ENCODE data around the gene SEMA5A. TPM values are rescaled to one million over a fixed set of nuclear protein-coding genes. Genes with fewer than 3 reads are reported as not detected.

The SEMA5A gene
- total and polyA plus RNA-seq, 7 experiments from 2014 or later: 0.25 to 0.98 (median 0.46) TPM; not detected in 1

DNA sequence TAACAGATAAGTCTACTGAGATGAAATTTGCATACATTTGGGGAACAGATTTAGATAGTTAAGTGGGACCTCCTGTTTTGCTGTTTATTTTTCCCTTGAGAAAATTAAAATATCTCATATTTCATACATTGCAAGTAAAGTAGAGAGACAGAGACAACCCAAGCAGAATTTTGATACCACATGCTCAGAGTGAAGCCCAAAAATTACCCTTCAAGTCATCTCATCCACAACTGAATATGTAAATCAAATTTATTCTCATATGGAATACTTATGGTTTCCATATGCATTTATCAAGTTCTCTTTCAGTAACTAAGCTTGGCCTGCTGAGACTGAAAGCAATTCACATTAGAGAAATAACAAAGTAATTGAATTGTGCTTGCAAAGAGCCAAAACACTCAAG lies 474.4 kb downstream of the SEMA5A start:
- Mint-ChIP-seq H3K4me1 (peaks cover 0 to 2% (median 0%) of the 10 kb centered on the region in 7 donors), H3K36me3 (no peaks in the 10 kb centered on the region), H3K9me3 (peaks cover 0 to 30% (median 2%) of the 10 kb centered on the region in 11 donors), H3K27me3 (peaks cover 0 to 6% (median 0%) of the 10 kb centered on the region in 5 donors), H3K4me3 (no peak overlapping the region), H3K27ac (no peak overlapping the region)
- Histone ChIP-seq H3K27me3 (ENCODE audit: control insufficient read depth in 2 of 2, insufficient read depth in 2 of 2, low read length in 2 of 2) (no peaks in the 10 kb centered on the region), H3K9me3 (ENCODE audit: control insufficient read depth in 2 of 3, low read length in 3 of 3) (no peaks in the 10 kb centered on the region), H3K4me1 (ENCODE audit: control insufficient read depth in 2 of 2, insufficient read depth in 2 of 2, low read length in 2 of 2) (no peaks in the 10 kb centered on the region), H3K4me3 (ENCODE audit: low read length) (no peak overlapping the region), H3K36me3 (ENCODE audit: control insufficient read depth in 2 of 3, insufficient read depth in 3 of 3, low read length in 3 of 3) (no peaks in the 10 kb centered on the region), H3K27ac (ENCODE audit: low read depth, low read length) (no peak overlapping the region)
- ChIA-PET POLR2A (no interaction called here), CTCF (no interaction called here)
- ATAC-seq: no peak
- intact Hi-C loops (cut with micrococcal nuclease): no loop called here
- no peak for DNase-seq

DNA sequence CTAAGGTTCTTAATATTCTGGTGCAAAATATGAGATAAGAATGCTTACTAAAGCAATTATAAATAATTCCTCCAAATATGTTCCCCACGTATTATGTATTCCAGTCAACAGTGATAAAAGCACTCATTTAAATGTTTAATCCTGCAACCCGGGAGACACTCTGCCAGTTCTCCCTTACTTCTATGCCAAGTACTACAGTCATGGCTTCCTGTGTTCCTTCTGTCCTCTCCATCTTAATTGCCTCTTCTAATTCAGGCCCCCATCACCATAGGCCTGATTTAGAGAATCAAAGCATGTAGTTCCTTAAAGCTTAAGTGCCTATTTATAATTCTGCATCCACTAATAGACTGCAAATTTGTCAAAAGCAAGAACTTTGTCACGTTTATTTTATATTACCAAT lies 474.8 kb downstream of the SEMA5A start:
- Histone ChIP-seq H3K4me3 (ENCODE audit: low read length) (no peak overlapping the region), H3K36me3 (ENCODE audit: control insufficient read depth in 2 of 3, insufficient read depth in 3 of 3, low read length in 3 of 3) (no peaks in the 10 kb centered on the region), H3K9me3 (ENCODE audit: control insufficient read depth in 2 of 3, low read length in 3 of 3) (no peaks in the 10 kb centered on the region), H3K27ac (ENCODE audit: low read depth, low read length) (no peak overlapping the region), H3K4me1 (ENCODE audit: control insufficient read depth in 2 of 2, insufficient read depth in 2 of 2, low read length in 2 of 2) (no peaks in the 10 kb centered on the region), H3K27me3 (ENCODE audit: control insufficient read depth in 2 of 2, insufficient read depth in 2 of 2, low read length in 2 of 2) (no peaks in the 10 kb centered on the region)
- POLR2A ChIA-PET: no interaction called here
- no peak overlapping the region for H3K4me3 Mint-ChIP-seq
- intact Hi-C loops (cut with micrococcal nuclease): no loop called here
- H3K27ac Mint-ChIP-seq: no peak overlapping the region
- DNase-seq (no peak), ATAC-seq (no peak)
- H3K9me3 Mint-ChIP-seq: peaks cover 0 to 26% (median under 1%) of the 10 kb centered on the region in 11 donors
- peaks cover 0 to 6% (median 0%) of the 10 kb centered on the region in 5 donors for H3K27me3 Mint-ChIP-seq
- H3K4me1 Mint-ChIP-seq: peaks cover 0 to under 1% (median 0%) of the 10 kb centered on the region in 7 donors
- CTCF ChIA-PET: no interaction called here
- H3K36me3 Mint-ChIP-seq: no peaks in the 10 kb centered on the region

DNA sequence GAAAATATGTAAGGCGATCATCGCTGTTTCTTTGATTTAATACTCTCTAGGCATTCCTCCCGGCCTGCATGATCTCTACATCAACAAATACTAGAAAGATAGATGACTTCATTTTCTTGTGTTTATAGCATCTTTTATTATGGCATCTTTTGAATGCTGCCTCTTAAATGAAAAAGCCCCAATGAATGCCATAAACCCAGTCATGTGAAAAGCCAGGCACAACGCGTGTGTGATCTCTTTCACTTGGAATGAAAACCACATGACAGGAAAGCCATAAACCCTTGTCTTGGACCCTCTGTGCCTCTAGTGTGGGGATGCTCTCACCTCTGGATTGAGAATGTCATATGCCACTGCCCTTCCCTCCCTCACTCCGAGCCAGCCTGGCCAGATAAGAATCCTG lies 476.2 kb downstream of the SEMA5A start:
- CTCF ChIA-PET: no interaction called here
- POLR2A ChIA-PET: no interaction called here
- Mint-ChIP-seq H3K27me3 (peaks cover 0 to 6% (median 0%) of the 10 kb centered on the region in 5 donors), H3K27ac (no peak overlapping the region), H3K4me1 (no peaks in the 10 kb centered on the region), H3K9me3 (peaks cover 0 to 20% (median 3%) of the 10 kb centered on the region in 11 donors), H3K36me3 (no peaks in the 10 kb centered on the region), H3K4me3 (no peak overlapping the region)
- H3K4me3 ChIP-seq (ENCODE audit: low read length): no peak overlapping the region
- intact Hi-C loops (cut with micrococcal nuclease): no loop called here
- no peaks in the 10 kb centered on the region for H3K9me3 ChIP-seq (ENCODE audit: control insufficient read depth in 2 of 3, low read length in 3 of 3)
- H3K27ac ChIP-seq (ENCODE audit: low read depth, low read length): no peak overlapping the region
- no peaks in the 10 kb centered on the region for H3K27me3 ChIP-seq (ENCODE audit: control insufficient read depth in 2 of 2, insufficient read depth in 2 of 2, low read length in 2 of 2)
- ATAC-seq: no peak
- no peaks in the 10 kb centered on the region for H3K36me3 ChIP-seq (ENCODE audit: control insufficient read depth in 2 of 3, insufficient read depth in 3 of 3, low read length in 3 of 3)
- no peaks in the 10 kb centered on the region for H3K4me1 ChIP-seq (ENCODE audit: control insufficient read depth in 2 of 2, insufficient read depth in 2 of 2, low read length in 2 of 2)
- no peak for DNase-seq

DNA sequence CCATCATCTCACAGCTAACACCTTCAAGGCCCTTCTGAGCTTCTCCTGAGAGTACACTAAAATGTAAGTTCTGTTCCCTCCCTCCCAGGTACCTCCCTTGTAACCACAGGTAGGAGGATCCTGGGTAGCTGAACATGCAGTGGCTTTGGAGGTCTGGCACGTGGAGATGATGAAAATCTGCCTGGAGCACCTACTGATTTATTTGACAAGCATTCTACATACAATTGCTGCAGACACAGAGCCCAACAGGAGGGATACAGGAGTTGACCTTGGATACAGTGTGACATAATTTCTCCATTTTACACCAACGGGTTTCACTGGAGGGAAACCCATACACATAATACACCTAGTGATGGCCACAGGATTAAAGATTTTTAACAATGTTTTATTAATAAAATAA lies 478.7 kb downstream of the SEMA5A start:
- Mint-ChIP-seq H3K27ac (no peak overlapping the region), H3K27me3 (peaks cover 0 to 4% (median 0%) of the 10 kb centered on the region in 5 donors), H3K4me3 (no peak overlapping the region), H3K4me1 (no peaks in the 10 kb centered on the region), H3K9me3 (peaks cover 0 to 23% (median 0%) of the 10 kb centered on the region in 11 donors), H3K36me3 (no peaks in the 10 kb centered on the region)
- ATAC-seq: no peak
- Histone ChIP-seq H3K9me3 (ENCODE audit: control insufficient read depth in 2 of 3, low read length in 3 of 3) (no peaks in the 10 kb centered on the region), H3K36me3 (ENCODE audit: control insufficient read depth in 2 of 3, insufficient read depth in 3 of 3, low read length in 3 of 3) (no peaks in the 10 kb centered on the region), H3K27ac (ENCODE audit: low read depth, low read length) (no peak overlapping the region), H3K4me1 (ENCODE audit: control insufficient read depth in 2 of 2, insufficient read depth in 2 of 2, low read length in 2 of 2) (no peaks in the 10 kb centered on the region), H3K4me3 (ENCODE audit: low read length) (no peak overlapping the region), H3K27me3 (ENCODE audit: control insufficient read depth in 2 of 2, insufficient read depth in 2 of 2, low read length in 2 of 2) (no peaks in the 10 kb centered on the region)
- DNase-seq: no peak
- intact Hi-C loops (cut with micrococcal nuclease): no loop called here
- POLR2A ChIA-PET: no interaction called here
- CTCF ChIA-PET: no interaction called here

DNA sequence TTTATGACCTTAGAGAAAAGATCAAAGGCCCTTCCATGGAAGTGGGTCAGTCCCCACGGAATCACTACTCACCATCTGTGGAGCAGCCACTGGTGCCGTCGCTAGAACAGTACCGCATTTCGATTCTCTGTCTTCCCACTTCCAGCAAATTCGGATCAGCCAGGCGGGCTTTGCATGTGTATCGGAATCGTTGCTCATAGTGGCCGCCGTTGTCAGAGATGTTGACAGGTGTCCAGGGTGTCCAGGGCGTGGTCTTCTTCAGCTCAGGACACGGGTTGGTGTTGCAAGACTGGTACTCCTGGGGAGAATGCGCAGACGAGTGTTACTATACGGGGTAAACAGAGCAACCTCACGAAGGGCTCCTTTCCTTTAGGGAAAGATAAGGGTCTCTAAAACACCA lies 479.5 kb downstream of the SEMA5A start:
- Mint-ChIP-seq H3K4me3 (no peak overlapping the region), H3K27ac (no peak overlapping the region), H3K27me3 (peaks cover 0 to 2% (median 0%) of the 10 kb centered on the region in 5 donors), H3K4me1 (no peaks in the 10 kb centered on the region), H3K36me3 (peaks cover 0 to 3% (median 0%) of the 10 kb centered on the region in 5 donors), H3K9me3 (peaks cover 0 to 16% (median 3%) of the 10 kb centered on the region in 11 donors)
- DNase-seq (no peak), ATAC-seq (no peak)
- Histone ChIP-seq H3K4me3 (ENCODE audit: low read length) (no peak overlapping the region), H3K9me3 (ENCODE audit: control insufficient read depth in 2 of 3, low read length in 3 of 3) (no peaks in the 10 kb centered on the region), H3K36me3 (ENCODE audit: control insufficient read depth in 2 of 3, insufficient read depth in 3 of 3, low read length in 3 of 3) (no peaks in the 10 kb centered on the region), H3K4me1 (ENCODE audit: control insufficient read depth in 2 of 2, insufficient read depth in 2 of 2, low read length in 2 of 2) (no peaks in the 10 kb centered on the region), H3K27ac (ENCODE audit: low read depth, low read length) (no peak overlapping the region), H3K27me3 (ENCODE audit: control insufficient read depth in 2 of 2, insufficient read depth in 2 of 2, low read length in 2 of 2) (no peaks in the 10 kb centered on the region)
- intact Hi-C loops (cut with micrococcal nuclease): no loop called here
- POLR2A ChIA-PET: no interaction called here
- CTCF ChIA-PET: no interaction called here

DNA sequence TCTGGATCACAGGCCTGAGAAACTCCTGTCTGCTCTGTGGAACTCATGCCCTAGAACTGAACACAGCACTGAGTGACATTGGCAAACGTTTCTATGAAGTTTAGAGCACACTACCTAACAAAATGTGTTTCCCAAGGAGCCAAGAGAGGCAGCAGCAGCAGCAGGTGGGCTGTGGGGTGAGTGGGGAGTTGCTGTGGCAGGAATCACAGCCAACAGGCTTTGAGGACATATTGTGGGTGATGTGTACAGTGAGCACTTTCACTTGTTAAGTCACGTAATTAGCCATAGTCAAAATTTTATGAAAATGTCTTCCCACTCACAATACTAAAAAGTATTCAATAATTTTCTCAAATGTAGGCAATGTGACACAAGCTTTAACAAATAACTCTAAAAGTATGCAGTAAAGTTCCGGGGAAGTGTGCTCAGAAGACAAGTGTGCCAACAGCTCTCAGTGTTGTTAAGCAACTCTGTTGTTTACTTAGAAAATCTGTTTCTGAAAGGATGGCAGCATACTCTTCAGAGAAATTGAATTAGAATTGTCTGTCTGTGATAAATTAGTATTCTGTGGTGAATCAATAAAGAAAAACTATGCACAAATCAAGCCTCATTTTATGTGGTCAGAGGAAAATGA lies 482.1 kb downstream of the SEMA5A start:
- H3K4me3 Mint-ChIP-seq: no peak overlapping the region
- Histone ChIP-seq H3K4me3 (ENCODE audit: low read length) (no peak overlapping the region), H3K36me3 (ENCODE audit: control insufficient read depth in 2 of 3, insufficient read depth in 3 of 3, low read length in 3 of 3) (no peaks in the 10 kb centered on the region), H3K27me3 (ENCODE audit: control insufficient read depth in 2 of 2, insufficient read depth in 2 of 2, low read length in 2 of 2) (no peaks in the 10 kb centered on the region), H3K4me1 (ENCODE audit: control insufficient read depth in 2 of 2, insufficient read depth in 2 of 2, low read length in 2 of 2) (no peaks in the 10 kb centered on the region), H3K9me3 (ENCODE audit: control insufficient read depth in 2 of 3, low read length in 3 of 3) (no peaks in the 10 kb centered on the region), H3K27ac (ENCODE audit: low read depth, low read length) (no peak overlapping the region)
- H3K9me3 Mint-ChIP-seq: peaks cover 0 to 16% (median 5%) of the 10 kb centered on the region in 11 donors
- intact Hi-C loops (cut with micrococcal nuclease): no loop called here
- ATAC-seq: no peak
- DNase-seq: no peak
- ChIA-PET CTCF (no interaction called here), POLR2A (no interaction called here)
- no peak overlapping the region for H3K27ac Mint-ChIP-seq
- no peaks in the 10 kb centered on the region for H3K4me1 Mint-ChIP-seq
- H3K36me3 Mint-ChIP-seq: peaks cover 0 to 5% (median 0%) of the 10 kb centered on the region in 5 donors
- peaks cover 0 to 5% (median 0%) of the 10 kb centered on the region in 5 donors for H3K27me3 Mint-ChIP-seq

DNA sequence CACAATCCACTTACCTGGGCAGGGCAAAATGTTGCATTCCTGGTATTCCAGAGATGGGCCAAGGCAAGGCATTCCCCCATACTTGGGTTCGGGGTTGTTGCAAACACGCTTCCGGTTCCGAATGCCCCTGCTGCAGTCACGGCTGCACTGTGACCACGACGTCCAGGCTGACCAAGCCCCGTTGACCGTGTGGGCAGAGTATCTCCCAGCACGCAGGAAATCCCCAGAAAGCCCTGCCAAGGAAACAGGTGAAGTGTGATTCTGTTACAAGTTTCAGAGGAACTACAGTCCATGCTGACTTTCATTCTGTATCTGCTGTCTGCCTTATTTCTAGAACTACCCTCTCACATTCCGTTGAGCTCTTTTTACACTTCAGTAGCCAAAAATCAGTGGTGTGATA lies 483.0 kb downstream of the SEMA5A start:
- DNase-seq (no peak), ATAC-seq (no peak)
- Histone ChIP-seq H3K4me1 (ENCODE audit: control insufficient read depth in 2 of 2, insufficient read depth in 2 of 2, low read length in 2 of 2) (no peaks in the 10 kb centered on the region), H3K4me3 (ENCODE audit: low read length) (no peak overlapping the region), H3K36me3 (ENCODE audit: control insufficient read depth in 2 of 3, insufficient read depth in 3 of 3, low read length in 3 of 3) (no peaks in the 10 kb centered on the region), H3K27ac (ENCODE audit: low read depth, low read length) (no peak overlapping the region), H3K27me3 (ENCODE audit: control insufficient read depth in 2 of 2, insufficient read depth in 2 of 2, low read length in 2 of 2) (no peaks in the 10 kb centered on the region), H3K9me3 (ENCODE audit: control insufficient read depth in 2 of 3, low read length in 3 of 3) (no peaks in the 10 kb centered on the region)
- H3K36me3 Mint-ChIP-seq: peaks cover 0 to 5% (median 0%) of the 10 kb centered on the region in 5 donors
- H3K4me1 Mint-ChIP-seq: no peaks in the 10 kb centered on the region
- POLR2A ChIA-PET: no interaction called here
- no peak overlapping the region for H3K4me3 Mint-ChIP-seq
- CTCF ChIA-PET: no interaction called here
- H3K27ac Mint-ChIP-seq: no peak overlapping the region
- H3K9me3 Mint-ChIP-seq: peaks cover 0 to 14% (median 5%) of the 10 kb centered on the region in 11 donors
- intact Hi-C loops (cut with micrococcal nuclease): no loop called here
- H3K27me3 Mint-ChIP-seq: peaks cover 0 to 5% (median 0%) of the 10 kb centered on the region in 5 donors
